VCaP (cell line): ENCODE measurements around the gene AMDHD2.
A peak's percentile ranks its signal among the peaks of the same experiment; 100 is the strongest.

ENCODE experiments used
- H3K27ac ChIP-seq: fragments of 450-650 bp; 2 replicates; pipeline ENCODE4 v1.5.1; 2017
- CTCF ChIP-seq: fragments of 450-650 bp; conservative IDR thresholded peaks from 2 replicates; pipeline ENCODE4 v1.5.1; 2017; ENCODE audit warnings: mild to moderate bottlenecking, moderate library complexity

AMDHD2 gene

GRCh38 chr16:2511128-2511800, 8.9 kb upstream of the AMDHD2 start:
- TF ChIP-seq CTCF: no peak

GRCh38 chr16:2511996-2512734, 8.0 kb upstream of the AMDHD2 start:
- no peak overlapping the region for H3K27ac ChIP-seq
- no peak for TF ChIP-seq CTCF

More at GRCh38 chr16:2511128-2511800, 8.9 kb upstream of the AMDHD2 start:
- no peak overlapping the region for H3K27ac ChIP-seq

- H3K27ac ChIP-seq: peak overlapping the region; percentile 85
- TF ChIP-seq CTCF: no peak
Measured at GRCh38 chr16:2512735-2513404, 7.3 kb upstream of the AMDHD2 start.

DNA sequence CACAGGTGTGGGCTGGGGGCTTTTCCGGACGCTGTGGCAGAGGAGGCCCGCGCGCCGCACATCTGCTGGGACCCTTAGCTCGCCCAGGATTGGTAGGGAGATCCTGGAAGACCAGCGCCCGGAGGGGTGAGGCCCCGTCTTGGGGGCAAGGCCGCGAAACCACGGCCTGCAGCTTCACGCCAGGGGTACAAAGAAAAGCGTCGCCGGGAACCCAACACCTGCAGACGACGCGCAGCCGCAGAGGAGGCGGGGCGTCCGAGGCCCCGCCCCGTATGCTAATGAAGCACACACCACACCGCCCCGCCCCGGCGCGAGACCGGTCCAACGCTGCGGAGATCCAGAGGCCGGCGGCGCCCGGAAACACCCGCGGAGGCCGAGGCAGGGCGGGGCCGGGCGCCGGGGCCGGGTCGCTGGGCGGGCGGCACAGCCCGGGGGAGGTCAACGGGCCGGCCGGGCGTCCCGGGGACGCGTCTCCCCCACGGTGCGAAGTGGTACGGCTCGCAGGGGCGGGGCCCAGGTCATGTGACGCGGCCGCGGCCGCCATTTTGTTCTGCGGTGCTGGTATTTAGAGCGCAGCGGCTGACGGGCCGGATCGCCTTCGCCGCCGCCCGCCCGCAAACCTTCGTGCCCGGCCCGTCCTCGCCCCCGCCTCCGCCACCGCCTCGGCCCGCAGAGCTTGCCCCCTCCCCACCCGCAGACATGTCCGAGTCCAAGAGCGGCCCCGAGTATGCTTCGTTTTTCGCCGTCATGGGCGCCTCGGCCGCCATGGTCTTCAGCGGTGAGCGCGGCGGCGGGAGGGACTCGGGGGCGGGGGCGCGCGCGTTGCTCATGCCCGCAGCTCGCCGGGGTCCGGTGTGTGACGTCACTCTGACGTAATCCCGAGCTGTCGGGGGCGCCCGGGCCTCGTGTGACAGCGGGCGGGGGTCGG, 6.5 kb upstream of the AMDHD2 start, which contains the start of gene ATP6V0C:
Gene ATP6V0C (plus strand): TSS at position 548 of the 928 bp plus-strand sequence. CDS start 152 bp downstream, at position 700.
- peak within 1 kb of the TSS; percentile 85 for H3K27ac ChIP-seq
- TF ChIP-seq CTCF: no peak

GRCh38 chr16:2514333-2515179, 5.6 kb upstream of the AMDHD2 start:
- TF ChIP-seq CTCF: no peak
- peak overlapping the region; percentile 85 for H3K27ac ChIP-seq

DNA sequence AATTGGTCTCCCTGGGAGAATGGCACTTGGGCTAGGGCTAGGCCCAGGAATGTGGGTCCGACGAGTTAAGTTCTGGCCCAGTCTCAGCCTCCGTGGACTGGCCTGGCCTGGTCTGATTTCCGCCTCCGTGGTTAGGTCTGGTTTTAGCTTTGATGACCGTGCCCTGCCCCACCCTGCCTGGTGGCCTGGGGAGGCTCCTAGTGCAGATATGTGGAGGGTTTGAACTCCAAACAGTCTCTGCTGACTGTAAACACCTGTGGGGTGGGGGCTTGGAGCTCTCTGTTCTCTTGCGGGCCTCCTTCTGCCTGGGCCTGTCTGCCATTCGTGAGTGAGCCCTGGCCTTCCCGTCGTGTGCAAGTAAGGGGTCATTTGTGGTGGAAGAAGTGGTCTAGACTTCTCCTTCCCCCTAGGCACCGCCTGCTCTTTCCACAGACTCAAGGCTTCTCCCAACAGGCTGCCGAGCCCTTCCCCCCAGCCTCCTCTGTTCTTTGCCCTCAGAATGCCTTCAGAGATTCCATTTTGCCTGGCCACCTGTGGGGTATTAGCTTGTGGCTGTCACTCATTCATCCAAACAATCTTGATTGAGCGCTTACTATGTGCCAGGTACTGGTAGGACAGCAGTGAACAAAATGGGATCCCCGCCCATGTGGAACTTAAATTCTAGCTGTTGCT, 4.9 kb upstream of the AMDHD2 start:
- peak overlapping the region; percentile 85 for H3K27ac ChIP-seq
- no peak for TF ChIP-seq CTCF
